GM23338 (cell line): ENCODE results near the gene ROR1. TPM values are rescaled to one million over a fixed set of nuclear protein-coding genes. Genes with fewer than 3 reads are reported as not detected.

ENCODE experiments used
- ATAC-seq: fragments of 200-7000 bp; cut with Tn5 transposase; 3 replicates; pipeline ENCODE4 v1.9.1; 2020
- DNase-seq: peaks from one replicate; pipeline ENCODE4 v3.0.0-alpha.2; 2015; ENCODE audit warnings: low spot score
- H2AFZ ChIP-seq: fragments of 200-600 bp; sonication (generic); 2 replicates; pipeline ENCODE4 v1.8.0; 2016; ENCODE audit warnings: antibody characterized with exemption, mild to moderate bottlenecking, moderate library complexity
- H3F3A ChIP-seq: fragments of 200-600 bp; sonication (generic); replicated peaks from 2 replicates; pipeline ENCODE4 v1.8.0; 2017; ENCODE audit warnings: antibody characterized with exemption, mixed run types, low read depth
- H3K27ac ChIP-seq: fragments of 200-600 bp; sonication (generic); 2 replicates; pipeline ENCODE4 v1.6.1; 2016; ENCODE audit warnings: low read depth
- H3K27me3 ChIP-seq: fragments of 200-600 bp; sonication (generic); 2 replicates; pipeline ENCODE4 v1.8.0; 2016; ENCODE audit warnings: mild to moderate bottlenecking, mixed run types, moderate library complexity; ENCODE audit not compliant: insufficient read depth
- H3K36me3 ChIP-seq: fragments of 200-600 bp; sonication (generic); 2 replicates; pipeline ENCODE4 v1.8.0; 2016; ENCODE audit warnings: mild to moderate bottlenecking; ENCODE audit not compliant: insufficient read depth
- H3K4me1 ChIP-seq: fragments of 200-600 bp; sonication (generic); 2 replicates; pipeline ENCODE4 v1.8.0; 2016; ENCODE audit warnings: mild to moderate bottlenecking, moderate library complexity; ENCODE audit not compliant: insufficient read depth
- H3K4me2 ChIP-seq: fragments of 200-600 bp; sonication (generic); 2 replicates; pipeline ENCODE4 v1.7.1; 2017; ENCODE audit warnings: mixed run types
- H3K4me3 ChIP-seq: fragments of 200-600 bp; sonication (generic); 2 replicates; pipeline ENCODE4 v1.6.1; 2016; ENCODE audit warnings: mixed run types
- H3K79me2 ChIP-seq: fragments of 200-600 bp; sonication (generic); replicated peaks from 2 replicates; pipeline ENCODE4 v1.8.0; 2017; ENCODE audit warnings: mild to moderate bottlenecking; ENCODE audit not compliant: insufficient read depth
- H3K9me2 ChIP-seq: fragments of 200-600 bp; sonication (generic); 2 replicates; pipeline ENCODE4 v1.8.0; 2017; ENCODE audit not compliant: insufficient read depth
- H4K20me1 ChIP-seq: fragments of 200-600 bp; sonication (generic); replicated peaks from 2 replicates; pipeline ENCODE4 v1.8.0; 2017; ENCODE audit warnings: mild to moderate bottlenecking; ENCODE audit not compliant: insufficient read depth
- H3K27ac Mint-ChIP-seq: 2 replicates; pipeline ENCODE4 v1.8.0; 2020; ENCODE audit warnings: inconsistent platforms, mild to moderate bottlenecking, moderate library complexity, mixed read lengths
- H3K27me3 Mint-ChIP-seq: 3 replicates; pipeline ENCODE4 v1.8.0; 2022; ENCODE audit warnings: low read depth, mild to moderate bottlenecking, moderate library complexity, mixed read lengths, inconsistent platforms; ENCODE audit not compliant: insufficient read depth, poor library complexity
- H3K36me3 Mint-ChIP-seq: 3 replicates; pipeline ENCODE4 v1.8.0; 2021; ENCODE audit warnings: low read depth, mild to moderate bottlenecking, inconsistent platforms, moderate library complexity, mixed read lengths
- H3K4me1 Mint-ChIP-seq: 3 replicates; pipeline ENCODE4 v1.8.0; 2020; ENCODE audit warnings: mild to moderate bottlenecking, inconsistent platforms, mixed read lengths
- H3K4me3 Mint-ChIP-seq: 3 replicates; pipeline ENCODE4 v1.8.0; 2021; ENCODE audit warnings: moderate library complexity, mild to moderate bottlenecking, inconsistent platforms, mixed read lengths
- H3K9me3 Mint-ChIP-seq: 3 replicates; pipeline ENCODE4 v1.8.0; 2020; ENCODE audit warnings: moderate library complexity, mild to moderate bottlenecking, inconsistent platforms, mixed read lengths
- CREB1 ChIP-seq: fragments of 250-450 bp; sonication (Bioruptor Pico); IDR thresholded peaks from 2 replicates; pipeline ENCODE4 v1.5.0; 2020; ENCODE audit warnings: low read depth, mild to moderate bottlenecking, moderate library complexity
- ETS1 ChIP-seq: IDR thresholded peaks from 2 replicates; pipeline ENCODE4 v1.6.1; 2016; ENCODE audit warnings: antibody characterized with exemption
- EZH2 ChIP-seq: fragments of 200-600 bp; sonication (generic); IDR thresholded peaks from one replicate; pipeline ENCODE4 v1.8.0; 2017; ENCODE audit warnings: antibody characterized with exemption, mild to moderate bottlenecking, low read depth; ENCODE audit not compliant: unreplicated experiment
- EZH2phosphoT487 ChIP-seq: fragments of 200-600 bp; sonication (generic); IDR thresholded peaks from one replicate; pipeline ENCODE4 v1.8.1; 2018; ENCODE audit warnings: antibody characterized with exemption; ENCODE audit not compliant: unreplicated experiment
- JUNB ChIP-seq: IDR thresholded peaks from one replicate; pipeline ENCODE4 v1.6.1; 2016; ENCODE audit warnings: antibody characterized with exemption; ENCODE audit not compliant: unreplicated experiment
- REST ChIP-seq: IDR thresholded peaks from one replicate; pipeline ENCODE4 v1.6.1; 2018; ENCODE audit warnings: antibody characterized with exemption; ENCODE audit not compliant: unreplicated experiment
- STAT1 ChIP-seq: IDR thresholded peaks from one replicate; pipeline ENCODE4 v1.6.1; 2016; ENCODE audit warnings: antibody characterized with exemption; ENCODE audit not compliant: unreplicated experiment
- ZNF331 ChIP-seq: fragments of 250-450 bp; sonication (Bioruptor Pico); IDR thresholded peaks from 2 replicates; pipeline ENCODE4 v1.5.0; 2020; ENCODE audit warnings: low read depth, mild to moderate bottlenecking, moderate library complexity
- ZNF462 ChIP-seq: fragments of 250-450 bp; sonication (Bioruptor Pico); IDR thresholded peaks from 2 replicates; pipeline ENCODE4 v1.5.0; 2020; ENCODE audit warnings: mild to moderate bottlenecking, moderate library complexity
- polyA plus RNA-seq: library from polyadenylated mRNA; unstranded; fragments of >200 nt; fragmentation: Nextera tagmentation; extraction: Ambion mirVana; gene quantifications from 2 replicates; pipeline ENCODE4 v1.2.1, GENCODE V29; 2016
- total RNA-seq: library from RNA; depleted of rRNA; stranded (reverse); fragments of >200 nt; shearing (Covaris generic); gene quantifications from 2 replicates; pipeline ENCODE4 v1.2.3, GENCODE V29; 2014

ROR1 gene
- total and polyA plus RNA-seq, 2 experiments from 2014 or later = 59.7 to 96.0 TPM

GRCh38 chr1:63740432-63740831 is 33.4 kb upstream of the ROR1 start:
- Histone ChIP-seq H3K79me2 (no peaks in the 10 kb centered on the region), H3K4me3 (no peak overlapping the region), H3K4me1 (peaks cover under 1% of the 10 kb centered on the region; the same call in 1 of the 2 replicates), H3K27ac (no peak overlapping the region), H3K36me3 (no peaks in the 10 kb centered on the region; the same call in 1 of the 2 replicates), H2AFZ (no peak overlapping the region), H3K9me2 (peaks cover 16% of the 10 kb centered on the region), H4K20me1 (no peaks in the 10 kb centered on the region), H3F3A (0 out of 2 replicates have a peak, but pooled peaks cover 3% of the 10 kb centered on the region), H3K27me3 (no peaks in the 10 kb centered on the region), H3K4me2 (no peak overlapping the region)
- Mint-ChIP-seq H3K4me3 (no peak overlapping the region), H3K27me3 (peaks cover 1% of the 10 kb centered on the region), H3K9me3 (peaks cover 19% of the 10 kb centered on the region), H3K27ac (no peak overlapping the region), H3K36me3 (peaks cover 12% of the 10 kb centered on the region), H3K4me1 (peaks cover 7% of the 10 kb centered on the region)
- DNase-seq (no peak), ATAC-seq (no peak)
- no peak for TF ChIP-seq STAT1
- TF ChIP-seq EZH2 = no peak
- no peak for TF ChIP-seq EZH2phosphoT487
- no peak for TF ChIP-seq ZNF331 (CRISPR knock-in tag)
- TF ChIP-seq ETS1 = no peak
- TF ChIP-seq CREB1 (CRISPR knock-in tag) = no peak
- no peak for TF ChIP-seq REST
- TF ChIP-seq ZNF462 (CRISPR knock-in tag) = no peak
- TF ChIP-seq JUNB = no peak
